ENCODE results near the gene AGMO. TPM values are rescaled to one million over a fixed set of nuclear protein-coding genes. Genes with fewer than 3 reads are reported as not detected.

The AGMO gene
- total RNA-seq, 4 donors from 2014 or later, result 0.27 to 0.77 (median 0.64) TPM; not detected in 1

- TF ChIP-seq POLR2A (IDR thresholded peaks at IDR 0.05), result no peak
- no peak for TF ChIP-seq POLR2AphosphoS5 (IDR thresholded peaks at IDR 0.05)
- TF ChIP-seq CTCF (IDR thresholded peaks at IDR 0.05), result no peak
- no peak for TF ChIP-seq EP300 (IDR thresholded peaks at IDR 0.05)
- Histone ChIP-seq H3K9me3 (no peaks in the 10 kb centered on the region), H3K4me3 (no peak overlapping the region), H3K4me1 (peaks cover 0 to 20% (median 0%) of the 10 kb centered on the region in 3 donors), H3K27ac (no peak overlapping the region), H3K36me3 (no peaks in the 10 kb centered on the region), H3K27me3 (no peaks in the 10 kb centered on the region)
- no peak for ATAC-seq
- 69 to 70% methylated on average over 3 of the region's 3 CpGs for WGBS, 2 donors (ENCODE audit: low coverage in 1 of 2)
Observed at GRCh38 chr7:15457990-15458955, 103.5 kb downstream of the AGMO start.

GRCh38 chr7:15452670-15453069 lies 109.1 kb downstream of the AGMO start:
- no peaks in the 10 kb centered on the region for H3K4me1 ChIP-seq

GRCh38 chr7:15446722-15447121 lies 115.1 kb downstream of the AGMO start:
- no peaks in the 10 kb centered on the region for H3K9me3 ChIP-seq
- no peaks in the 10 kb centered on the region for H3K27me3 ChIP-seq
- no peaks in the 10 kb centered on the region for H3K36me3 ChIP-seq
- ATAC-seq, result no peak
- no peak for TF ChIP-seq CTCF (IDR thresholded peaks at IDR 0.05)
- TF ChIP-seq EP300 (IDR thresholded peaks at IDR 0.05), result no peak
- TF ChIP-seq POLR2A (IDR thresholded peaks at IDR 0.05), result no peak
- TF ChIP-seq POLR2AphosphoS5 (IDR thresholded peaks at IDR 0.05), result no peak
- 45 to 46% methylated on average over 2 of the region's 2 CpGs for WGBS, 2 donors (ENCODE audit: low coverage in 1 of 2)
- H3K4me3 ChIP-seq, result no peak overlapping the region
- no peak overlapping the region for H3K27ac ChIP-seq
- no peaks in the 10 kb centered on the region for H3K4me1 ChIP-seq

More at GRCh38 chr7:15452670-15453069, 109.1 kb downstream of the AGMO start:
- no peak overlapping the region for H3K27ac ChIP-seq
- H3K27me3 ChIP-seq, result no peaks in the 10 kb centered on the region
- WGBS, 2 donors (ENCODE audit: low coverage in 1 of 2), result 93 to 95% methylated on average over 3 of the region's 3 CpGs
- no peak for TF ChIP-seq POLR2A (IDR thresholded peaks at IDR 0.05)
- TF ChIP-seq CTCF (IDR thresholded peaks at IDR 0.05), result no peak
- no peak for TF ChIP-seq EP300 (IDR thresholded peaks at IDR 0.05)
- TF ChIP-seq POLR2AphosphoS5 (IDR thresholded peaks at IDR 0.05), result no peak
- H3K4me3 ChIP-seq, result no peak overlapping the region
- H3K9me3 ChIP-seq, result no peaks in the 10 kb centered on the region
- no peak for ATAC-seq
- H3K36me3 ChIP-seq, result no peaks in the 10 kb centered on the region

- ATAC-seq, result no peak
- Histone ChIP-seq H3K4me3 (no peak overlapping the region), H3K36me3 (no peaks in the 10 kb centered on the region), H3K27ac (no peak overlapping the region), H3K4me1 (no peaks in the 10 kb centered on the region), H3K27me3 (no peaks in the 10 kb centered on the region), H3K9me3 (no peaks in the 10 kb centered on the region)
- 0% methylated on average over 1 of the region's 1 CpG for WGBS, 2 donors (ENCODE audit: low coverage in 1 of 2)
- TF ChIP-seq EP300 (IDR thresholded peaks at IDR 0.05) (no peak), POLR2AphosphoS5 (IDR thresholded peaks at IDR 0.05) (no peak), POLR2A (IDR thresholded peaks at IDR 0.05) (no peak), CTCF (IDR thresholded peaks at IDR 0.05) (no peak)
Observed at GRCh38 chr7:15446280-15446679, 115.5 kb downstream of the AGMO start.

- no peaks in the 10 kb centered on the region for H3K4me1 ChIP-seq
- 65 to 100% methylated on average over 1 of the region's 1 CpG for WGBS, 2 donors (ENCODE audit: low coverage in 1 of 2)
- no peak overlapping the region for H3K4me3 ChIP-seq
- no peaks in the 10 kb centered on the region for H3K9me3 ChIP-seq
- no peaks in the 10 kb centered on the region for H3K27me3 ChIP-seq
- no peak for TF ChIP-seq CTCF (IDR thresholded peaks at IDR 0.05)
- no peak for TF ChIP-seq POLR2A (IDR thresholded peaks at IDR 0.05)
- no peak overlapping the region for H3K27ac ChIP-seq
- ATAC-seq, result no peak
- no peaks in the 10 kb centered on the region for H3K36me3 ChIP-seq
Observed at GRCh38 chr7:15441915-15442314, 119.9 kb downstream of the AGMO start.

Measured in gastroesophageal sphincter (tissue), 4 donors.